ENCODE results near the gene SH2B3. TPM values are rescaled to one million over a fixed set of nuclear protein-coding genes. Genes with fewer than 3 reads are reported as not detected.

Gene SH2B3
- total and polyA plus RNA-seq, 2 of the 13 experiments (the other 11 are each of a cell fraction or from before 2014, with no cell fraction given) = 6.8 to 6.9 TPM

GRCh38 chr12:111361717-111362576, 43.8 kb upstream of the SH2B3 start (continued):
- TF ChIP-seq HMGXB3 (CRISPR knock-in tag; IDR thresholded peaks at IDR 0.05; ENCODE audit: borderline replicate concordance) (no peak), ETV5 (CRISPR knock-in tag; IDR thresholded peaks at IDR 0.05; ENCODE audit: borderline replicate concordance) (no peak), DNMT1 (CRISPR knock-in tag; IDR thresholded peaks at IDR 0.05) (no peak), ZNF747 (CRISPR knock-in tag; IDR thresholded peaks at IDR 0.05; ENCODE audit: borderline replicate concordance) (no peak), ZNF564 (CRISPR knock-in tag; IDR thresholded peaks at IDR 0.05) (no peak), ZFP36 (IDR thresholded peaks at IDR 0.05; ENCODE audit: borderline replicate concordance, low read depth, low read length, partially characterized antibody) (no peak), ZSCAN25 (CRISPR knock-in tag; IDR thresholded peaks at IDR 0.05) (no peak), NR1H2 (CRISPR knock-in tag; IDR thresholded peaks at IDR 0.05; ENCODE audit: borderline replicate concordance, low read depth) (no peak), TFE3 (CRISPR knock-in tag; IDR thresholded peaks at IDR 0.05) (no peak), SATB2 (CRISPR knock-in tag; IDR thresholded peaks at IDR 0.05) (no peak), ZNF580 (CRISPR knock-in tag; IDR thresholded peaks at IDR 0.05; ENCODE audit: borderline replicate concordance, low read depth) (0 out of 2 replicates have a peak, but pooled peaks have one; percentile 3), LRRFIP1 (CRISPR knock-in tag; conservative IDR thresholded peaks at IDR 0.05) (no peak), ZNF773 (CRISPR knock-in tag; IDR thresholded peaks at IDR 0.05; ENCODE audit: borderline replicate concordance) (no peak), SMAD3 (CRISPR knock-in tag; IDR thresholded peaks at IDR 0.05) (no peak), SOX6 (IDR thresholded peaks at IDR 0.05) (no peak), SOX6 (CRISPR knock-in tag; IDR thresholded peaks at IDR 0.05) (no peak; the same call in 1 of the 2 replicates), MTA1 (CRISPR knock-in tag; IDR thresholded peaks at IDR 0.05; ENCODE audit: borderline replicate concordance) (peak; percentile 17; the same call in 1 of the 2 replicates), RBAK (CRISPR knock-in tag; IDR thresholded peaks at IDR 0.05) (no peak)

All from HepG2 (cell line).